ENCODE results near the gene BICC1. TPM values are rescaled to one million over a fixed set of nuclear protein-coding genes. Genes with fewer than 3 reads are reported as not detected.

BICC1 gene
- total and polyA plus RNA-seq, 2 of the 8 experiments (the other 6 are each of a cell fraction or from before 2014, with no cell fraction given) = 0.20 to 0.73 TPM

DNA sequence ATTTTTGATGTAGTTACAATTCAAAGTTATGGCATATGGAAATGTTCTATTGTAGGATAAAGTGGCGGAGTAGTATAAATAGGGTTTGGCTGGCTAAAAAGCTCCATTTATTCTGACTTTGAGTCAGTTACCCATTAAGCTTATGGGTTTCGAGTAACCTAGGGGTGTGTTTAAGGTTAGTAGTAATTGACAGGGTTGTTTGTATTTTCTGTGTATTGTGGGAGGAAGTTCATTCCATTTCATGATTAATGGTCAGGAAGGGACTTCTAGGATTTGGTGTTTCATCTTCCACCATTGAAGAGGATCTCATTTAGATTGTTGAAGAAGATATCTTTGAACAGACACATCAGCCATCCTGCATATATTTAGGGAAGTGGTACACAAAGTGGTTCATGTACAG, 75.0 kb downstream of the BICC1 start:
- CTCF ChIA-PET (ENCODE audit: partially characterized antibody) = interaction anchor here (1.0 to 4.0 kb wide), 8 partner anchors 13 to 288 kb away, joined by 3 to 33 read pairs (median 4); no protein-coding TSS in a partner anchor

More for the DNA sequence above, 75.0 kb downstream of the BICC1 start:
- POLR2A ChIA-PET (ENCODE audit: partially characterized antibody) = no interaction called here
- no peak overlapping the region for H4K91ac ChIP-seq (replicated peaks; ENCODE audit: insufficient read length, low read length)
- H3K23ac ChIP-seq (ENCODE audit: insufficient read length) = no peak overlapping the region
- no peak overlapping the region for H2BK120ac ChIP-seq (replicated peaks; ENCODE audit: low read depth, low read length)
- H4K20me1 ChIP-seq (replicated peaks in 1 of 2; ENCODE audit: control insufficient read depth in 1 of 2, insufficient read depth in 2 of 2, low read length in 2 of 2) = no peaks in the 10 kb centered on the region
- H3K4me3 ChIP-seq (ENCODE audit: extremely low read depth in 1 of 4, insufficient read depth in 2 of 4, low read depth in 3 of 4, low read length in 4 of 4) = no peak overlapping the region
- no peak overlapping the region for H2AFZ ChIP-seq (ENCODE audit: low read length)
- no peak overlapping the region for H2AK5ac ChIP-seq (ENCODE audit: low read depth, low read length)
- no peak overlapping the region for H3K4me2 ChIP-seq (ENCODE audit: insufficient read depth in 1 of 2, low read depth in 2 of 2, low read length in 2 of 2)
- FAIRE-seq (no peak), DNase-seq (ENCODE audit: low read depth in 1 of 2, low spot score in 2 of 2) (no peak)
- no peak overlapping the region for H2BK5ac ChIP-seq (ENCODE audit: low read depth, low read length)
- H3K4ac ChIP-seq (replicated peaks; ENCODE audit: insufficient read length, low read depth, low read length) = no peak overlapping the region
- no peak overlapping the region for H4K8ac ChIP-seq (ENCODE audit: extremely low read depth, insufficient read depth, low read length)
- 85% methylated on average over 2 of the region's 2 CpGs; no CpG with 5 or more reads in 1 of the 2 experiments for WGBS, 2 experiments (ENCODE audit: extremely low coverage in 1 of 2, insufficient coverage in 1 of 2, insufficient read length in 1 of 2, insufficient replicate concordance in 2 of 2, low coverage in 1 of 2, low lambda C conversion rate in 2 of 2, missing lambda C conversion rate in 1 of 2)
- H3K36me3 ChIP-seq (ENCODE audit: control insufficient read depth in 2 of 4, insufficient read depth in 4 of 4, low read length in 3 of 4) = no peaks in the 10 kb centered on the region
- no peak overlapping the region for H3K56ac ChIP-seq (replicated peaks; ENCODE audit: insufficient read length, low read depth, low read length)
- H3K27me3 ChIP-seq (replicated peaks in 1 of 4; ENCODE audit: control insufficient read depth in 3 of 4, extremely low read depth in 1 of 4, insufficient read depth in 3 of 4, low read length in 3 of 4) = no peaks in the 10 kb centered on the region
- no peak overlapping the region for H4K5ac ChIP-seq (ENCODE audit: insufficient read length, low read depth, low read length)
- no peak overlapping the region for H3K14ac ChIP-seq (ENCODE audit: insufficient read length)
- TF ChIP-seq SIRT6 (IDR thresholded peaks at IDR 0.05; ENCODE audit: low read length) (no peak), KDM4A (IDR thresholded peaks at IDR 0.05; ENCODE audit: low read depth, low read length, severe bottlenecking) (no peak), EGR1 (IDR thresholded peaks at IDR 0.05; ENCODE audit: borderline replicate concordance, low read depth, low read length) (no peak), PHF8 (conservative IDR thresholded peaks at IDR 0.05; ENCODE audit: low read depth, low read length) (no peak), ZNF274 (IDR thresholded peaks at IDR 0.05; ENCODE audit: borderline replicate concordance, extremely low read depth, low read length) (no peak), TCF12 (IDR thresholded peaks at IDR 0.05; ENCODE audit: low read depth, low read length) (no peak), SAP30 (IDR thresholded peaks at IDR 0.05; ENCODE audit: insufficient read depth, insufficient replicate concordance, low read length) (no peak)
- TF ChIP-seq, protein P1, sequence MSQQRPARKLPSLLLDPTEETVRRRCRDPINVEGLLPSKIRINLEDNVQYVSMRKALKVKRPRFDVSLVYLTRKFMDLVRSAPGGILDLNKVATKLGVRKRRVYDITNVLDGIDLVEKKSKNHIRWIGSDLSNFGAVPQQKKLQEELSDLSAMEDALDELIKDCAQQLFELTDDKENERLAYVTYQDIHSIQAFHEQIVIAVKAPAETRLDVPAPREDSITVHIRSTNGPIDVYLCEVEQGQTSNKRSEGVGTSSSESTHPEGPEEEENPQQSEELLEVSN (IDR thresholded peaks at IDR 0.05) = no peak
- H2BK15ac ChIP-seq (ENCODE audit: low read length) = no peak overlapping the region
- no peaks in the 10 kb centered on the region for H3K4me1 ChIP-seq (replicated peaks in 1 of 4; ENCODE audit: control insufficient read depth in 3 of 4, insufficient read depth in 4 of 4, low read length in 3 of 4)
- no peak overlapping the region for H3K18ac ChIP-seq (ENCODE audit: extremely low read depth, low read length)
- no peak overlapping the region for H3K9ac ChIP-seq (replicated peaks in 1 of 4; ENCODE audit: extremely low read depth in 1 of 4, low read depth in 3 of 4, low read length in 3 of 4)
- no peaks in the 10 kb centered on the region for H3K9me3 ChIP-seq (ENCODE audit: insufficient read depth in 2 of 2, low read depth in 1 of 2, low read length in 1 of 2)
- H3K79me1 ChIP-seq (ENCODE audit: low read depth, low read length) = no peaks in the 10 kb centered on the region
- H3K79me2 ChIP-seq (ENCODE audit: control insufficient read depth in 1 of 2, insufficient read depth in 2 of 2, low read length in 2 of 2) = no peaks in the 10 kb centered on the region
- H2BK20ac ChIP-seq (ENCODE audit: low read length) = no peak overlapping the region
- no peaks in the 10 kb centered on the region for H3K23me2 ChIP-seq (ENCODE audit: low read depth, low read length)
- H2BK12ac ChIP-seq (ENCODE audit: low read depth, low read length) = no peak overlapping the region
- H3K27ac ChIP-seq (ENCODE audit: low read depth, low read length) = no peak overlapping the region
